ENCODE measurements around the gene G0S2.

- TF ChIP-seq CTCF (IDR thresholded peaks at IDR 0.05) (no peak), ZBTB33 (IDR thresholded peaks at IDR 0.05; ENCODE audit: borderline replicate concordance, low read depth) (no peak), REST (IDR thresholded peaks at IDR 0.05; ENCODE audit: low read depth, low read length) (no peak), PBX3 (IDR thresholded peaks at IDR 0.05) (no peak), POLR2AphosphoS5 (IDR thresholded peaks at IDR 0.05; ENCODE audit: low read depth, low read length) (no peak), CHD2 (IDR thresholded peaks at IDR 0.05; ENCODE audit: low read length, partially characterized antibody) (no peak), YY1 (IDR thresholded peaks at IDR 0.05; ENCODE audit: low read depth) (no peak), MEF2A (IDR thresholded peaks at IDR 0.05; ENCODE audit: borderline replicate concordance, low read depth) (no peak), NRF1 (IDR thresholded peaks at IDR 0.05; ENCODE audit: low read depth, low read length) (no peak), GATA2 (CRISPR knock-in tag; IDR thresholded peaks at IDR 0.05) (no peak)
Observed at GRCh38 chr1:209642816-209643215, 32.4 kb upstream of the G0S2 start.

Data from SK-N-SH (cell line).